MM.1S (cell line): ENCODE measurements around the gene DIS3L2.
"Not testable (repeated sequence)": the region's sequence is repeated elsewhere in the genome, so short reads cannot be mapped to it uniquely, and the experiment has no call there.

ENCODE experiments used
- CTCF ChIP-seq: fragments of 300-600 bp; sonication (generic); IDR thresholded peaks from 2 replicates; pipeline ENCODE4 v1.5.1; 2016; ENCODE audit warnings: antibody characterized with exemption, low read length, mixed read lengths
- EZH2 ChIP-seq: fragments of 300-600 bp; sonication (generic); optimal IDR thresholded peaks from 2 replicates; pipeline ENCODE3; 2017; ENCODE audit warnings: low read depth, mild to moderate bottlenecking, antibody characterized with exemption, low read length, mixed read lengths
- EZH2phosphoT487 ChIP-seq: fragments of 300-600 bp; sonication (generic); IDR thresholded peaks from 2 replicates; pipeline ENCODE4 v1.6.1; 2018; ENCODE audit warnings: antibody characterized with exemption, low read length

GRCh38 chr2:232338094-232338758 lies 376.7 kb downstream of the DIS3L2 start:
- not testable (repeated sequence) for TF ChIP-seq CTCF, EZH2, EZH2phosphoT487
